ENCODE measurements around the gene ABCC1.

Gene ABCC1

GRCh38 chr16:16112450-16113053, 163.1 kb downstream of the ABCC1 start:
- no peak overlapping the region for H3K4me3 ChIP-seq (ENCODE audit: insufficient read length, low read depth)
- no peaks in the 10 kb centered on the region for H3K9me3 ChIP-seq (ENCODE audit: insufficient read depth, low read length)
- TF ChIP-seq ZNF274 (IDR thresholded peaks at IDR 0.05; ENCODE audit: low read depth, low read length): no peak
- TF ChIP-seq SUZ12 (IDR thresholded peaks at IDR 0.05; ENCODE audit: extremely low read depth, insufficient read depth, insufficient read length): no peak
- TF ChIP-seq YY1 (IDR thresholded peaks at IDR 0.05; ENCODE audit: insufficient read depth, insufficient read length): no peak
- no peak for DNase-seq (ENCODE audit: low read depth, low spot score)
- no peak overlapping the region for H3K9ac ChIP-seq (ENCODE audit: insufficient read length, low read depth)
- peaks cover 66% of the 10 kb centered on the region for H3K36me3 ChIP-seq (ENCODE audit: insufficient read depth, insufficient read length, low read length)
- no peaks in the 10 kb centered on the region for H3K27me3 ChIP-seq (ENCODE audit: insufficient read depth, insufficient read length)
- H3K4me1 ChIP-seq (ENCODE audit: insufficient read depth, insufficient read length): peaks cover 5% of the 10 kb centered on the region

- Histone ChIP-seq H3K4me1 (ENCODE audit: insufficient read depth, insufficient read length) (peaks cover 5% of the 10 kb centered on the region), H3K36me3 (ENCODE audit: insufficient read depth, insufficient read length, low read length) (peaks cover 68% of the 10 kb centered on the region), H3K4me3 (ENCODE audit: insufficient read length, low read depth) (no peak overlapping the region), H3K27me3 (ENCODE audit: insufficient read depth, insufficient read length) (no peaks in the 10 kb centered on the region), H3K9ac (ENCODE audit: insufficient read length, low read depth) (no peak overlapping the region), H3K9me3 (ENCODE audit: insufficient read depth, low read length) (no peaks in the 10 kb centered on the region)
- DNase-seq (ENCODE audit: low read depth, low spot score): no peak
- TF ChIP-seq YY1 (IDR thresholded peaks at IDR 0.05; ENCODE audit: insufficient read depth, insufficient read length): no peak
- no peak for TF ChIP-seq ZNF274 (IDR thresholded peaks at IDR 0.05; ENCODE audit: low read depth, low read length)
Measured at GRCh38 chr16:16113076-16113475, 163.7 kb downstream of the ABCC1 start.

- H3K36me3 ChIP-seq (ENCODE audit: insufficient read depth, insufficient read length, low read length): peaks cover 89% of the 10 kb centered on the region
- no peak for DNase-seq (ENCODE audit: low read depth, low spot score)
- H3K4me1 ChIP-seq (ENCODE audit: insufficient read depth, insufficient read length): no peaks in the 10 kb centered on the region
- H3K4me3 ChIP-seq (ENCODE audit: insufficient read length, low read depth): no peak overlapping the region
- H3K9ac ChIP-seq (ENCODE audit: insufficient read length, low read depth): no peak overlapping the region
- no peaks in the 10 kb centered on the region for H3K27me3 ChIP-seq (ENCODE audit: insufficient read depth, insufficient read length)
- H3K9me3 ChIP-seq (ENCODE audit: insufficient read depth, low read length): no peaks in the 10 kb centered on the region
- TF ChIP-seq ZNF274 (IDR thresholded peaks at IDR 0.05; ENCODE audit: low read depth, low read length) (no peak), YY1 (IDR thresholded peaks at IDR 0.05; ENCODE audit: insufficient read depth, insufficient read length) (no peak)
Measured at GRCh38 chr16:16116841-16117240, 167.4 kb downstream of the ABCC1 start.

GRCh38 chr16:16118337-16118736, 168.9 kb downstream of the ABCC1 start:
- no peak overlapping the region for H3K4me3 ChIP-seq (ENCODE audit: insufficient read length, low read depth)
- H3K9ac ChIP-seq (ENCODE audit: insufficient read length, low read depth): no peak overlapping the region
- no peaks in the 10 kb centered on the region for H3K27me3 ChIP-seq (ENCODE audit: insufficient read depth, insufficient read length)
- no peak for DNase-seq (ENCODE audit: low read depth, low spot score)
- peaks cover 89% of the 10 kb centered on the region for H3K36me3 ChIP-seq (ENCODE audit: insufficient read depth, insufficient read length, low read length)
- H3K4me1 ChIP-seq (ENCODE audit: insufficient read depth, insufficient read length): no peaks in the 10 kb centered on the region
- no peak for TF ChIP-seq ZNF274 (IDR thresholded peaks at IDR 0.05; ENCODE audit: low read depth, low read length)
- H3K9me3 ChIP-seq (ENCODE audit: insufficient read depth, low read length): no peaks in the 10 kb centered on the region

GRCh38 chr16:16120044-16120381, 170.6 kb downstream of the ABCC1 start:
- DNase-seq (ENCODE audit: low read depth, low spot score): no peak
- Histone ChIP-seq H3K27me3 (ENCODE audit: insufficient read depth, insufficient read length) (no peaks in the 10 kb centered on the region), H3K9ac (ENCODE audit: insufficient read length, low read depth) (no peak overlapping the region), H3K4me3 (ENCODE audit: insufficient read length, low read depth) (no peak overlapping the region), H3K9me3 (ENCODE audit: insufficient read depth, low read length) (peaks cover 7% of the 10 kb centered on the region; the same call in 1 of the 2 replicates), H3K36me3 (ENCODE audit: insufficient read depth, insufficient read length, low read length) (peaks cover 92% of the 10 kb centered on the region), H3K4me1 (ENCODE audit: insufficient read depth, insufficient read length) (no peaks in the 10 kb centered on the region)
- no peak for TF ChIP-seq ZNF274 (IDR thresholded peaks at IDR 0.05; ENCODE audit: low read depth, low read length)
- no peak for TF ChIP-seq SUZ12 (IDR thresholded peaks at IDR 0.05; ENCODE audit: extremely low read depth, insufficient read depth, insufficient read length)
- TF ChIP-seq YY1 (IDR thresholded peaks at IDR 0.05; ENCODE audit: insufficient read depth, insufficient read length): no peak

GRCh38 chr16:16120382-16121184, 171.2 kb downstream of the ABCC1 start:
- H3K9ac ChIP-seq (ENCODE audit: insufficient read length, low read depth): no peak overlapping the region
- peaks cover 92% of the 10 kb centered on the region for H3K36me3 ChIP-seq (ENCODE audit: insufficient read depth, insufficient read length, low read length)
- no peaks in the 10 kb centered on the region for H3K27me3 ChIP-seq (ENCODE audit: insufficient read depth, insufficient read length)
- no peak for DNase-seq (ENCODE audit: low read depth, low spot score)
- no peak overlapping the region for H3K4me3 ChIP-seq (ENCODE audit: insufficient read length, low read depth)
- H3K4me1 ChIP-seq (ENCODE audit: insufficient read depth, insufficient read length): no peaks in the 10 kb centered on the region
- TF ChIP-seq SUZ12 (IDR thresholded peaks at IDR 0.05; ENCODE audit: extremely low read depth, insufficient read depth, insufficient read length) (no peak), YY1 (IDR thresholded peaks at IDR 0.05; ENCODE audit: insufficient read depth, insufficient read length) (no peak), ZNF274 (IDR thresholded peaks at IDR 0.05; ENCODE audit: low read depth, low read length) (no peak)
- peaks cover 10% of the 10 kb centered on the region; the same call in 1 of the 2 replicates for H3K9me3 ChIP-seq (ENCODE audit: insufficient read depth, low read length)

GRCh38 chr16:16121185-16121727, 171.8 kb downstream of the ABCC1 start:
- no peaks in the 10 kb centered on the region for H3K27me3 ChIP-seq (ENCODE audit: insufficient read depth, insufficient read length)
- no peak overlapping the region for H3K4me3 ChIP-seq (ENCODE audit: insufficient read length, low read depth)
- H3K36me3 ChIP-seq (ENCODE audit: insufficient read depth, insufficient read length, low read length): peaks cover 94% of the 10 kb centered on the region
- no peak overlapping the region for H3K9ac ChIP-seq (ENCODE audit: insufficient read length, low read depth)
- no peaks in the 10 kb centered on the region for H3K4me1 ChIP-seq (ENCODE audit: insufficient read depth, insufficient read length)
- TF ChIP-seq YY1 (IDR thresholded peaks at IDR 0.05; ENCODE audit: insufficient read depth, insufficient read length): no peak
- TF ChIP-seq ZNF274 (IDR thresholded peaks at IDR 0.05; ENCODE audit: low read depth, low read length): no peak
- no peak for TF ChIP-seq SUZ12 (IDR thresholded peaks at IDR 0.05; ENCODE audit: extremely low read depth, insufficient read depth, insufficient read length)
- peaks cover 10% of the 10 kb centered on the region; the same call in 1 of the 2 replicates for H3K9me3 ChIP-seq (ENCODE audit: insufficient read depth, low read length)
- DNase-seq (ENCODE audit: low read depth, low spot score): no peak

All from NT2/D1 (cell line).